Neuronal stem cell (in vitro differentiated cells): ENCODE data around the gene SLC39A3.

Source experiments
- DNase-seq: peaks from one replicate; pipeline ENCODE4 v3.0.0-alpha.2; 2013; ENCODE audit warnings: low spot score
- H2AFZ ChIP-seq: one replicate; pipeline ENCODE4 v1.6.1; 2013; ENCODE audit warnings: mild to moderate bottlenecking, low read length, inconsistent platforms
- H2AK5ac ChIP-seq: 2 replicates; pipeline ENCODE4 v1.6.1; 2013; ENCODE audit warnings: low read depth, mild to moderate bottlenecking, inconsistent platforms, low read length, moderate library complexity, mixed read lengths
- H2BK120ac ChIP-seq: 2 replicates; pipeline ENCODE4 v1.6.1; 2013; ENCODE audit warnings: low read depth, mild to moderate bottlenecking, inconsistent platforms, low read length, moderate library complexity, mixed read lengths
- H2BK12ac ChIP-seq: one replicate; pipeline ENCODE4 v1.6.1; 2013; ENCODE audit warnings: low read length, inconsistent platforms
- H2BK15ac ChIP-seq: 2 replicates; pipeline ENCODE4 v1.6.1; 2013; ENCODE audit warnings: mild to moderate bottlenecking, low read length, inconsistent platforms, mixed read lengths
- H2BK5ac ChIP-seq: one replicate; pipeline ENCODE4 v1.6.1; 2013; ENCODE audit warnings: inconsistent platforms, mild to moderate bottlenecking, low read length, moderate library complexity
- H3K14ac ChIP-seq: one replicate; pipeline ENCODE4 v1.6.1; 2013; ENCODE audit warnings: low read length, inconsistent platforms
- H3K18ac ChIP-seq: 2 replicates; pipeline ENCODE4 v1.6.1; 2013; ENCODE audit warnings: low read length, inconsistent platforms
- H3K23ac ChIP-seq: 2 replicates; pipeline ENCODE4 v1.6.1; 2013; ENCODE audit warnings: low read depth, mild to moderate bottlenecking, mixed read lengths, low read length, inconsistent platforms; ENCODE audit not compliant: poor library complexity
- H3K27ac ChIP-seq: replicated peaks from 3 replicates; pipeline ENCODE4 v1.5.1; 2013; ENCODE audit warnings: low read length, inconsistent platforms
- H3K27me3 ChIP-seq, 3 experiments: 2 replicates each; pipeline ENCODE4 v1.6.1; 2013; ENCODE audit warnings: low read length in 3 of 3, mild to moderate bottlenecking in 2 of 3, inconsistent platforms in 1 of 3, low read depth in 1 of 3, mixed read lengths in 1 of 3, moderate library complexity in 1 of 3; ENCODE audit not compliant: control insufficient read depth in 3 of 3, insufficient read depth in 3 of 3
- H3K36me3 ChIP-seq, 2 donors: replicated peaks in 1 of 2; 2 replicates each; pipeline ENCODE4 v1.6.1; 2013; ENCODE audit warnings: low read length in 2 of 2; ENCODE audit not compliant: control insufficient read depth in 2 of 2, insufficient read depth in 2 of 2
- H3K4ac ChIP-seq: 2 replicates; pipeline ENCODE4 v1.6.1; 2013; ENCODE audit warnings: inconsistent platforms, mild to moderate bottlenecking, low read length, moderate library complexity
- H3K4me1 ChIP-seq, 2 donors: 1 replicate in 1 of 2; 2 replicates in 1 of 2; pipeline ENCODE4 v1.6.1; 2013; ENCODE audit warnings: low read length in 2 of 2, low read depth in 1 of 2; ENCODE audit not compliant: control insufficient read depth in 2 of 2, insufficient read depth in 1 of 2
- H3K4me2 ChIP-seq: one replicate; pipeline ENCODE4 v1.6.1; 2013; ENCODE audit warnings: mild to moderate bottlenecking, low read length, inconsistent platforms; ENCODE audit not compliant: insufficient read depth, poor library complexity, severe bottlenecking
- H3K4me3 ChIP-seq, 2 donors: 2 replicates each; pipeline ENCODE4 v1.5.1; 2013; ENCODE audit warnings: low read length in 2 of 2, mild to moderate bottlenecking in 2 of 2, inconsistent platforms in 1 of 2, moderate library complexity in 1 of 2
- H3K79me1 ChIP-seq: one replicate; pipeline ENCODE4 v1.6.1; 2013; ENCODE audit warnings: low read depth, mild to moderate bottlenecking, inconsistent platforms, low read length, moderate library complexity
- H3K9ac ChIP-seq: one replicate; pipeline ENCODE4 v1.6.1; 2013; ENCODE audit warnings: mild to moderate bottlenecking, low read depth, low read length, inconsistent platforms; ENCODE audit not compliant: poor library complexity
- H3K9me3 ChIP-seq, 2 donors: replicated peaks in 1 of 2; 2 replicates each; pipeline versions ENCODE3 to v1.6.1; 2013; ENCODE audit warnings: low read length in 2 of 2, mild to moderate bottlenecking in 2 of 2, inconsistent platforms in 1 of 2, low read depth in 1 of 2, mixed read lengths in 1 of 2, moderate library complexity in 1 of 2; ENCODE audit not compliant: control insufficient read depth in 2 of 2, insufficient read depth in 1 of 2
- H4K8ac ChIP-seq: one replicate; pipeline ENCODE4 v1.6.1; 2013; ENCODE audit warnings: low read depth, mild to moderate bottlenecking, inconsistent platforms, low read length, moderate library complexity
- H4K91ac ChIP-seq: one replicate; pipeline ENCODE4 v1.6.1; 2013; ENCODE audit warnings: low read length, low read depth, mild to moderate bottlenecking, inconsistent platforms; ENCODE audit not compliant: poor library complexity
- WGBS, 2 donors: extraction: QIAGEN DNeasy Blood & Tissue Kit; methylation state at CpG; one replicate each; pipeline ENCODE4 v1.1.7; 2013; ENCODE audit warnings: missing lambda C conversion rate in 2 of 2, mixed read lengths in 1 of 2; ENCODE audit not compliant: insufficient read length in 2 of 2, insufficient replicate concordance in 1 of 2; ENCODE audit errors: extremely low coverage in 2 of 2; 5-methylcytosine and 5-hydroxymethylcytosine counted together

The SLC39A3 gene

GRCh38 chr19:2717638-2718541 lies 21.9 kb downstream of the SLC39A3 start:
- Histone ChIP-seq H3K23ac (peak overlapping the region; percentile 8), H2BK120ac (no peak overlapping the region), H3K27me3 (peaks cover 2 to 21% (median 14%) of the 10 kb centered on the region in 3 experiments), H4K91ac (no peak overlapping the region), H3K14ac (peak overlapping the region; percentile 11), H3K27ac (no peak overlapping the region), H2BK5ac (no peak overlapping the region), H3K36me3 (peaks cover 0 to 5% of the 10 kb centered on the region in 2 donors), H3K9ac (no peak overlapping the region), H2AK5ac (no peak overlapping the region), H3K4me1 (peaks cover 9 to 10% of the 10 kb centered on the region in 2 donors), H3K4me3 (no peak overlapping the region), H3K9me3 (peaks cover 9 to 10% of the 10 kb centered on the region in 2 donors), H3K4me2 (no peak overlapping the region), H2AFZ (no peak overlapping the region), H2BK12ac (no peak overlapping the region), H3K79me1 (no peaks in the 10 kb centered on the region), H4K8ac (no peak overlapping the region), H3K18ac (no peak overlapping the region), H2BK15ac (no peak overlapping the region), H3K4ac (no peak overlapping the region)
- DNase-seq, result no peak
- no CpG with 5 or more reads among the region's 52 CpGs for WGBS, 2 donors

GRCh38 chr19:2716722-2717637 lies 22.8 kb downstream of the SLC39A3 start:
- Histone ChIP-seq H3K23ac (peak overlapping the region; percentile 8), H3K4ac (no peak overlapping the region), H3K14ac (no peak overlapping the region), H3K79me1 (no peaks in the 10 kb centered on the region), H3K9ac (no peak overlapping the region), H2BK15ac (no peak overlapping the region), H3K27ac (no peak overlapping the region), H2AK5ac (no peak overlapping the region), H2AFZ (no peak overlapping the region), H3K18ac (no peak overlapping the region), H3K9me3 (peaks cover 9 to 10% of the 10 kb centered on the region in 2 donors), H3K27me3 (peaks cover 0 to 13% (median 5%) of the 10 kb centered on the region in 3 experiments), H3K4me2 (no peak overlapping the region), H3K4me3 (no peak overlapping the region), H3K36me3 (peaks cover 0 to 5% of the 10 kb centered on the region in 2 donors), H2BK5ac (no peak overlapping the region), H2BK12ac (no peak overlapping the region), H4K8ac (no peak overlapping the region), H2BK120ac (no peak overlapping the region), H4K91ac (no peak overlapping the region), H3K4me1 (peaks cover 9 to 10% of the 10 kb centered on the region in 2 donors)
- DNase-seq, result no peak
- no CpG with 5 or more reads among the region's 51 CpGs for WGBS, 2 donors

GRCh38 chr19:2716275-2716650 lies 23.6 kb downstream of the SLC39A3 start:
- Histone ChIP-seq H3K27ac (no peak overlapping the region), H3K27me3 (peaks cover 0 to 9% (median 0%) of the 10 kb centered on the region in 3 experiments), H3K36me3 (peaks cover 0 to 5% of the 10 kb centered on the region in 2 donors), H3K18ac (no peak overlapping the region), H2BK12ac (no peak overlapping the region), H2AK5ac (no peak overlapping the region), H3K79me1 (no peaks in the 10 kb centered on the region), H2BK120ac (no peak overlapping the region), H3K23ac (no peak overlapping the region), H3K14ac (no peak overlapping the region), H2BK5ac (no peak overlapping the region), H3K9me3 (peaks cover 9 to 10% of the 10 kb centered on the region in 2 donors), H2AFZ (no peak overlapping the region), H3K9ac (no peak overlapping the region), H3K4me1 (peaks cover 8 to 10% of the 10 kb centered on the region in 2 donors), H4K8ac (no peak overlapping the region), H2BK15ac (no peak overlapping the region), H3K4me2 (no peak overlapping the region), H3K4me3 (no peak overlapping the region), H3K4ac (no peak overlapping the region), H4K91ac (no peak overlapping the region)
- DNase-seq, result no peak
- no CpG with 5 or more reads among the region's 19 CpGs for WGBS, 2 donors
